IMR-90 (cell line): ENCODE measurements around the gene PGPEP1. TPM values are rescaled to one million over a fixed set of nuclear protein-coding genes. Genes with fewer than 3 reads are reported as not detected.
A peak's percentile ranks its signal among the peaks of the same experiment; 100 is the strongest.

Experiments
- ATAC-seq: fragments of 200-7000 bp; cut with Tn5 transposase; 2 replicates; pipeline ENCODE4 v1.9.1; 2020; ENCODE audit warnings: low read depth, mild to moderate bottlenecking, moderate library complexity
- BruUV-seq: library from RNA; stranded (reverse); fragments of 400-500 nt; replicated peaks from 2 replicates; lab custom pipeline; 2021; lab: Mats Ljungman, UMichigan
- CTCF ChIA-PET: fragments of 300-600 bp; formaldehyde crosslinking; extraction: SDS; loops from one replicate; lab custom pipeline; 2021; ENCODE audit warnings: antibody characterized with exemption; lab: Yijun Ruan, JAX
- POLR2A ChIA-PET: fragments of 300-600 bp; sonication (Branson Sonifier 250); formaldehyde crosslinking; loops from one replicate; lab custom pipeline; 2022; ENCODE audit warnings: antibody characterized with exemption; ENCODE audit not compliant: unreplicated experiment; lab: Charles Lee
- DNase-seq: peaks from one replicate; pipeline ENCODE4 v3.0.0; 2013
- H2AFZ ChIP-seq: replicated peaks from 2 replicates; pipeline ENCODE3; 2013; ENCODE audit warnings: low read length, mild to moderate bottlenecking; ENCODE audit not compliant: poor library complexity
- H2AK5ac ChIP-seq: 2 replicates; pipeline ENCODE4 v1.6.1; 2013; ENCODE audit warnings: low read depth, low read length, inconsistent platforms
- H2AK9ac ChIP-seq: replicated peaks from 2 replicates; pipeline ENCODE3; 2013; ENCODE audit warnings: mild to moderate bottlenecking, low read depth, low read length, moderate library complexity; ENCODE audit not compliant: poor library complexity
- H2BK120ac ChIP-seq: 2 replicates; pipeline ENCODE4 v1.6.1; 2013; ENCODE audit warnings: low read depth, low read length, inconsistent platforms
- H2BK15ac ChIP-seq: 3 replicates; pipeline ENCODE4 v1.6.1; 2013; ENCODE audit warnings: low read depth, low read length, inconsistent platforms
- H2BK20ac ChIP-seq: 2 replicates; pipeline ENCODE4 v1.6.1; 2013; ENCODE audit warnings: low read depth, mild to moderate bottlenecking, inconsistent platforms, low read length, moderate library complexity
- H2BK5ac ChIP-seq: 2 replicates; pipeline ENCODE4 v1.6.1; 2013; ENCODE audit warnings: mild to moderate bottlenecking, low read depth, low read length, inconsistent platforms; ENCODE audit not compliant: poor library complexity, severe bottlenecking
- H3K14ac ChIP-seq: replicated peaks from 2 replicates; pipeline ENCODE4 v1.6.1; 2013; ENCODE audit warnings: low read depth, low read length, inconsistent platforms
- H3K18ac ChIP-seq: 2 replicates; pipeline ENCODE4 v1.6.1; 2013; ENCODE audit warnings: low read depth, low read length, control low read depth
- H3K23ac ChIP-seq: 2 replicates; pipeline ENCODE4 v1.6.1; 2013; ENCODE audit warnings: low read depth, low read length, inconsistent platforms
- H3K27ac ChIP-seq: 2 replicates; pipeline ENCODE4 v1.5.1; 2013; ENCODE audit warnings: mild to moderate bottlenecking, control low read depth, low read length; ENCODE audit not compliant: insufficient read depth
- H3K27me3 ChIP-seq: 2 replicates; pipeline ENCODE4 v1.6.1; 2013; ENCODE audit warnings: low read length; ENCODE audit not compliant: control insufficient read depth, insufficient read depth
- H3K36me3 ChIP-seq: 2 replicates; pipeline ENCODE4 v1.6.1; 2013; ENCODE audit warnings: low read length, mixed read lengths; ENCODE audit not compliant: control insufficient read depth, insufficient read depth
- H3K4ac ChIP-seq: 2 replicates; pipeline ENCODE4 v1.6.1; 2013; ENCODE audit warnings: low read depth, low read length, inconsistent platforms
- H3K4me1 ChIP-seq: 2 replicates; pipeline ENCODE4 v1.6.1; 2013; ENCODE audit warnings: low read length, mixed read lengths; ENCODE audit not compliant: control insufficient read depth, insufficient read depth
- H3K4me2 ChIP-seq: 2 replicates; pipeline ENCODE4 v1.6.1; 2013; ENCODE audit warnings: low read depth, mild to moderate bottlenecking, control low read depth, low read length, moderate library complexity
- H3K4me3 ChIP-seq: 2 replicates; pipeline ENCODE4 v1.5.1; 2013; ENCODE audit warnings: low read depth, mild to moderate bottlenecking, control low read depth, low read length, moderate library complexity; ENCODE audit not compliant: insufficient read depth
- H3K56ac ChIP-seq: 2 replicates; pipeline ENCODE4 v1.6.1; 2013; ENCODE audit warnings: low read length, inconsistent platforms; ENCODE audit not compliant: insufficient read depth; ENCODE audit errors: extremely low read depth
- H3K79me1 ChIP-seq, 2 experiments: 2 replicates each; pipeline ENCODE4 v1.6.1; 2013; ENCODE audit warnings: low read length in 2 of 2, inconsistent platforms in 1 of 2, low read depth in 1 of 2
- H3K9ac ChIP-seq: 2 replicates; pipeline ENCODE4 v1.6.1; 2013; ENCODE audit warnings: low read depth, low read length, control low read depth
- H3K9me1 ChIP-seq: 2 replicates; pipeline ENCODE4 v1.6.1; 2013; ENCODE audit warnings: low read length, inconsistent platforms; ENCODE audit not compliant: insufficient read depth
- H3K9me3 ChIP-seq: 2 replicates; pipeline ENCODE4 v1.6.1; 2013; ENCODE audit warnings: low read length; ENCODE audit not compliant: control insufficient read depth, insufficient read depth
- H4K20me1 ChIP-seq: 2 replicates; pipeline ENCODE4 v1.6.1; 2013; ENCODE audit warnings: low read length, inconsistent platforms; ENCODE audit not compliant: insufficient read depth
- H4K5ac ChIP-seq: 2 replicates; pipeline ENCODE4 v1.6.1; 2013; ENCODE audit warnings: mild to moderate bottlenecking, low read depth, low read length, control low read depth
- H4K8ac ChIP-seq, 2 experiments: 2 replicates each; pipeline ENCODE4 v1.6.1; 2013; ENCODE audit warnings: low read depth in 2 of 2, low read length in 2 of 2, control low read depth in 1 of 2, inconsistent platforms in 1 of 2
- H4K91ac ChIP-seq: 2 replicates; pipeline ENCODE4 v1.6.1; 2013; ENCODE audit warnings: low read depth, low read length, inconsistent platforms; ENCODE audit not compliant: insufficient read depth
- MXI1 ChIP-seq: IDR thresholded peaks from 2 replicates; pipeline ENCODE4 v1.6.1; 2012; ENCODE audit warnings: low read depth, mild to moderate bottlenecking, low read length, moderate library complexity, borderline replicate concordance
- POLR2A ChIP-seq: IDR thresholded peaks from 2 replicates; pipeline ENCODE4 v1.6.1; 2012; ENCODE audit warnings: mild to moderate bottlenecking, low read depth, low read length
- RAD21 ChIP-seq: IDR thresholded peaks from 2 replicates; pipeline ENCODE4 v1.6.1; 2012; ENCODE audit warnings: low read length, improper control_type of control experiment
- USF2 ChIP-seq: fragments of 150-350 bp; IDR thresholded peaks from 2 replicates; pipeline ENCODE4 v1.6.1; 2017; ENCODE audit warnings: mild to moderate bottlenecking, antibody characterized with exemption, low read length, low read depth
- WGBS, 2 experiments: methylation state at CpG; one replicate each; pipeline versions ENCODE4 v1.1.5 to v1.1.7; 2013; ENCODE audit warnings: missing lambda C conversion rate in 2 of 2; ENCODE audit not compliant: insufficient read length in 1 of 2; ENCODE audit errors: extremely low coverage in 2 of 2; 5-methylcytosine and 5-hydroxymethylcytosine counted together
- dilution Hi-C: fragments of 300-500 bp; cut with HindIII; formaldehyde crosslinking; loops from one replicate; pipeline ENCODE4 v1.14.3; 2018; ENCODE audit warnings: low sequenced_read_pairs; ENCODE audit not compliant: unreplicated experiment
- in situ Hi-C: fragments of 300-500 bp; cut with MboI; formaldehyde crosslinking; loops from 3 replicates; pipeline ENCODE4 v1.14.3; 2019; ENCODE audit warnings: low sequenced_read_pairs, inconsistent platforms, mixed read lengths
- intact Hi-C: fragments of 100-400 bp; cut with micrococcal nuclease; formaldehyde crosslinking; loops from 2 replicates; pipeline ENCODE4 v1.10.0; 2022
- polyA plus RNA-seq, 3 experiments: library from polyadenylated mRNA; depleted of rRNA; stranded (reverse); fragments of >200 nt; gene quantifications; 2 replicates each; pipeline ENCODE4 v1.2.3, GENCODE V29; 2012; ENCODE audit warnings: low replicate concordance in 1 of 3
- total RNA-seq: library from RNA; depleted of rRNA; stranded (reverse); fragments of >200 nt; gene quantifications from 2 replicates; pipeline ENCODE4 v1.2.3, GENCODE V29; 2012

The PGPEP1 gene
- total and polyA plus RNA-seq, 2 of the 4 experiments (the other 2 are of a cell fraction) = 11.8 to 14.3 TPM

- no peak overlapping the region for H2AFZ ChIP-seq
- H3K9me3 ChIP-seq = no peaks in the 10 kb centered on the region
- H4K5ac ChIP-seq = no peak overlapping the region
- in situ Hi-C loops (no loop called here), dilution Hi-C loops (no loop called here), intact Hi-C loops (no loop called here)
- H3K4me2 ChIP-seq = no peak overlapping the region
- H3K4me1 ChIP-seq = peaks cover 22% of the 10 kb centered on the region
- no peak overlapping the region for H3K27ac ChIP-seq
- H3K79me1 ChIP-seq = peaks cover 0 to 34% of the 10 kb centered on the region in 2 experiments; a peak in 3 of 4 replicates
- no peak for DNase-seq
- peak overlapping the region; percentile 29; the same call in 1 of the 2 replicates for H2BK20ac ChIP-seq
- no peak overlapping the region; the same call in 1 of the 2 replicates for H2BK120ac ChIP-seq
- 100% methylated on average over 1 of the region's 7 CpGs; no CpG with 5 or more reads in 1 of the 2 experiments for WGBS, 2 experiments
- H3K4ac ChIP-seq = no peak overlapping the region
- H3K36me3 ChIP-seq = peaks cover 7% of the 10 kb centered on the region; the same call in 1 of the 2 replicates
- H2BK5ac ChIP-seq = no peak overlapping the region
- H3K56ac ChIP-seq = no peak overlapping the region
- no peak overlapping the region for H3K23ac ChIP-seq
- peaks cover 24% of the 10 kb centered on the region for H4K20me1 ChIP-seq
- H4K8ac ChIP-seq = no peak overlapping the region
- no peak overlapping the region for H3K9ac ChIP-seq
- ChIA-PET CTCF (no interaction called here), POLR2A (no interaction called here)
- no peak overlapping the region for H3K14ac ChIP-seq
- H3K18ac ChIP-seq = no peak overlapping the region
- H2AK5ac ChIP-seq = no peak overlapping the region
- no peak overlapping the region for H2AK9ac ChIP-seq
- peak overlapping the region; percentile 34; the same call in 1 of the 3 replicates for H2BK15ac ChIP-seq
- no peak overlapping the region for H4K91ac ChIP-seq
- no peaks in the 10 kb centered on the region for H3K27me3 ChIP-seq
- no TSS peak for BruUV-seq
- no peak overlapping the region for H3K4me3 ChIP-seq
- ATAC-seq = no peak
- H3K9me1 ChIP-seq = peaks cover 10% of the 10 kb centered on the region; the same call in 1 of the 2 replicates
- TF ChIP-seq RAD21 = no peak
- no peak for TF ChIP-seq MXI1
- TF ChIP-seq USF2 = no peak
- TF ChIP-seq POLR2A = no peak
These were observed 44.4 kb downstream of the PGPEP1 start for GRCh38 chr19:18384775-18385174.
